ENCODE data around the gene COMMD4.
A peak's percentile ranks its signal among the peaks of the same experiment; 100 is the strongest.

The COMMD4 gene

DNA sequence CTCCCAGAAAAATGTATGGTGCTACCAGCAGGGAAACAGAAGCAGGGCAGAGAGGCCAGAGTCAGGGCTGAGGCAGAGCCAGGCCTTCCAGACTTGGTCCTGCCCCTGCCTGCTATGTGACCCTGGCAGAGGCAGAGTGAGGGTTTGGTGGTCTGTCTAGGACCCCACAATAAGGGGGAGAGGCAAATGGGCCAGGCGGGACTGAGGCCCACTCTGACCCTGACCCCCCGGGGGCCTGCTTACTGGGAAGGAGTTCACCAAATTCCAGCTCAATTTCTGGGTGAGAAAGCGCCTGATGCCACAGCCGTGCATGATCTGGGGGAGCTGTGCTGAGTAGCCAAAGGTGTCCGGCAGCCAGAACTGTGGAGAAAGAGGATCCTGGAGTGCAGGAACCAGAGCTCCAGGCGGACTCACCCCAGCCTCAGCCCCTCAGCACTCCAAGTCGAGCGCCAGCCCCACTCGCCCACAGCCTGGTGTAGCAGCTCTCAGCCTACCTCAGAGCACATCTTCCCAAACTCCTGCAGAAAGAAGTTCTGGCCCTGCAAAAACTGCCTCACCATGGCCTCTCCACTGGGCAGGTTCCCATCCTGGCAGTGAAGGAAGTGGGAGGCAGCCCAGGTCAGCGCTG, 25.6 kb downstream of the COMMD4 start:
- no peaks in the 10 kb centered on the region for H3K9me3 ChIP-seq (ENCODE audit: control insufficient read depth, low read length)
- peaks cover 63% of the 10 kb centered on the region for H3K36me3 ChIP-seq (ENCODE audit: control insufficient read depth, insufficient read depth, low read length)
- no peak overlapping the region for H3K27ac ChIP-seq (ENCODE audit: insufficient read depth, low read length, poor library complexity, severe bottlenecking)
- no peaks in the 10 kb centered on the region for H3K27me3 ChIP-seq (replicated peaks; ENCODE audit: control insufficient read depth, insufficient read depth, low read length, poor library complexity, severe bottlenecking)
- no peaks in the 10 kb centered on the region for H3K4me1 ChIP-seq (ENCODE audit: control insufficient read depth, insufficient read depth, low read length, poor library complexity, severe bottlenecking)
- DNase-seq = no peak
- H3K4me3 ChIP-seq (ENCODE audit: insufficient read depth, low read depth, low read length, poor library complexity, severe bottlenecking) = no peak overlapping the region

DNA sequence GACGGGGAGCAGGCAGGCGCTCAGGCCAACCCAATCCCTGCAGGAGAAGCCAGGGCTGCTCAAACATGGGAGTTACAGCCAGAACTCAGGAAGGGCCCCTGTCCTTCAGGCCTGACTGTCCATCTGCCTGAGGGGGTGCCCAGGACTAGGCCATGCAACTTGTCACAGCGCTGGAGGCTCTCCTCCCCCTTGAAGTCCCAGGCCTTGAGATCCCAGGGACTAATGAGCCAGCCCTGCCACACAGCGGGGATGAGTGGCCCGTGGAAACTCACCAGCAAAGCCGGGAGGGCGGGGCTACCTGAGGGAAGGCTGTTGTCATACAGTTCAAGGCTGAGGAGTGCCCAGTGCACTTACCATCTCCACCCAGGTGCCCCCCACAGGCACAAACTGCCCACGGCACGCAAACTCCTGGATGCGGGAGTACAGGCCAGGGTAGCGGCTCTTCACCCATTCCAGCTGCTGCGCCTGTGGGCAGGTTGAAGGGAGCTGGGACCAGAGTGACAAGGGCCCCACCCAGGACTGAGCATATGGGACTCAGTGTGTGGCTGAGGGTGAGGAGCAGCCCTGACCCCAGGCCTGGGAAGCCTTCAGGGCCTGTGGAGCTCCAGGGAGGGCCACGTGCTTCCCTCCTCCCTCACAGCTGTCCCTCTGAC, 26.3 kb downstream of the COMMD4 start:
- Histone ChIP-seq H3K4me3 (ENCODE audit: insufficient read depth, low read depth, low read length, poor library complexity, severe bottlenecking) (no peak overlapping the region), H3K27ac (ENCODE audit: insufficient read depth, low read length, poor library complexity, severe bottlenecking) (no peak overlapping the region), H3K27me3 (replicated peaks; ENCODE audit: control insufficient read depth, insufficient read depth, low read length, poor library complexity, severe bottlenecking) (no peaks in the 10 kb centered on the region), H3K9me3 (ENCODE audit: control insufficient read depth, low read length) (no peaks in the 10 kb centered on the region), H3K4me1 (ENCODE audit: control insufficient read depth, insufficient read depth, low read length, poor library complexity, severe bottlenecking) (peaks cover under 1% of the 10 kb centered on the region), H3K36me3 (ENCODE audit: control insufficient read depth, insufficient read depth, low read length) (peaks cover 63% of the 10 kb centered on the region)
- no peak for DNase-seq

DNA sequence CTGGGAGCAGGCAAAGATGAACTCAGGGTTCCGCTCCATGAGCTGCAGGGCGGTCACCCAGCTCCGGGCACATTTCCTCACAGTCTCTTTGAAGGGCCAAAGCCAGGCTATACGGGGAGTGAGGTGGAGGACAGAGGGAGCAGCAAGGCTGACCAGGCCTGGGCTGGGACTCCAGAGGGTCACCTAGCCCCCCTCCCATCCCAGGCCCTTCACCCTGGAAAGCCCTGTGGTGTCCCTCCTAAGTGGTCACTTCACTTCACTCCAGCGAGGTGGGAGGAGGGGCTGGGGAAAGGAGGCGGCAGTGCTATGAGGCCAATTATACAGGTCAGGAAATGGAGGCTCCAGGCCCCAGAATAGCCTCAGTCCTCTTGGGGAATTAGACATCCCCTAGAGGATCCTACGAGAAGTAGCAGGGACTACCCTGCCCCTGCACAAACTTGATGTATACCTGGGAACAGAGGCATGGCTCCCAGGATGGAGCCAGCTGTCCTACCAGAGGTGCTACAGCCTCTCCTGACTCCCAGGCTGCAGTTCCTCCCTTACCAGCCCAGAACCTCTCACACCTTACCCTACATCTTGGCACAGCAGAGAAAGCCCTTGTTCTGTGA, 26.9 kb downstream of the COMMD4 start:
- no peaks in the 10 kb centered on the region for H3K9me3 ChIP-seq (ENCODE audit: control insufficient read depth, low read length)
- peaks cover 6% of the 10 kb centered on the region for H3K4me1 ChIP-seq (ENCODE audit: control insufficient read depth, insufficient read depth, low read length, poor library complexity, severe bottlenecking)
- no peaks in the 10 kb centered on the region for H3K27me3 ChIP-seq (replicated peaks; ENCODE audit: control insufficient read depth, insufficient read depth, low read length, poor library complexity, severe bottlenecking)
- no peak overlapping the region for H3K27ac ChIP-seq (ENCODE audit: insufficient read depth, low read length, poor library complexity, severe bottlenecking)
- peaks cover 63% of the 10 kb centered on the region for H3K36me3 ChIP-seq (ENCODE audit: control insufficient read depth, insufficient read depth, low read length)
- H3K4me3 ChIP-seq (ENCODE audit: insufficient read depth, low read depth, low read length, poor library complexity, severe bottlenecking) = no peak overlapping the region
- no peak for DNase-seq

- Histone ChIP-seq H3K27ac (ENCODE audit: insufficient read depth, low read length, poor library complexity, severe bottlenecking) (no peak overlapping the region), H3K9me3 (ENCODE audit: control insufficient read depth, low read length) (no peaks in the 10 kb centered on the region), H3K36me3 (ENCODE audit: control insufficient read depth, insufficient read depth, low read length) (peaks cover 57% of the 10 kb centered on the region), H3K4me3 (ENCODE audit: insufficient read depth, low read depth, low read length, poor library complexity, severe bottlenecking) (no peak overlapping the region), H3K27me3 (replicated peaks; ENCODE audit: control insufficient read depth, insufficient read depth, low read length, poor library complexity, severe bottlenecking) (no peaks in the 10 kb centered on the region), H3K4me1 (ENCODE audit: control insufficient read depth, insufficient read depth, low read length, poor library complexity, severe bottlenecking) (peaks cover 6% of the 10 kb centered on the region)
- DNase-seq = no peak
Measured at GRCh38 chr15:75363786-75364185, 27.9 kb downstream of the COMMD4 start.

- no peak for DNase-seq
- no peak overlapping the region for H3K4me3 ChIP-seq (ENCODE audit: insufficient read depth, low read depth, low read length, poor library complexity, severe bottlenecking)
- no peaks in the 10 kb centered on the region for H3K9me3 ChIP-seq (ENCODE audit: control insufficient read depth, low read length)
- H3K27ac ChIP-seq (ENCODE audit: insufficient read depth, low read length, poor library complexity, severe bottlenecking) = no peak overlapping the region
- H3K27me3 ChIP-seq (replicated peaks; ENCODE audit: control insufficient read depth, insufficient read depth, low read length, poor library complexity, severe bottlenecking) = no peaks in the 10 kb centered on the region
- peaks cover 6% of the 10 kb centered on the region for H3K4me1 ChIP-seq (ENCODE audit: control insufficient read depth, insufficient read depth, low read length, poor library complexity, severe bottlenecking)
- H3K36me3 ChIP-seq (ENCODE audit: control insufficient read depth, insufficient read depth, low read length) = peaks cover 49% of the 10 kb centered on the region
Measured at GRCh38 chr15:75364881-75365280, 29.0 kb downstream of the COMMD4 start.

DNA sequence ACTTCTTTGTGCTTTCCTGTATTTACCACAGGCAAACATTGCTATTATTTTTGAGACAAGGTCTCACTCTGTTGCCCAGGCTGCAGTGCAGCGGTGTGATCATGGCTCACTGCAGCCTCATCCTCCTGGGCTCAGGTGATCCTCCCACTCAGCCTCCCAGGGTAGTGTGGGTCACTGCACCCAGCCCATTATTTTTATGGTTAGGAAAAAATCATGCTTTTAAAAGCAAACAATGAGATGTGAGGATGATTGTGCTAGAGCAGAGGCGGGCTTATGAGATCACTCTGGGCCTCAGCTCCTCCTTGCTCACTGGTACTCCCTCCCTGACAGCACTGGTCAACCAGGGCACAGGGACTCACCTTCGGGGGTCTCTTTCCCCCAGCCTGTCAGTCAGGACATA, 30.3 kb downstream of the COMMD4 start:
- Histone ChIP-seq H3K4me1 (ENCODE audit: control insufficient read depth, insufficient read depth, low read length, poor library complexity, severe bottlenecking) (peaks cover 6% of the 10 kb centered on the region), H3K4me3 (ENCODE audit: insufficient read depth, low read depth, low read length, poor library complexity, severe bottlenecking) (no peak overlapping the region), H3K27ac (ENCODE audit: insufficient read depth, low read length, poor library complexity, severe bottlenecking) (no peak overlapping the region), H3K9me3 (ENCODE audit: control insufficient read depth, low read length) (no peaks in the 10 kb centered on the region), H3K27me3 (replicated peaks; ENCODE audit: control insufficient read depth, insufficient read depth, low read length, poor library complexity, severe bottlenecking) (no peaks in the 10 kb centered on the region), H3K36me3 (ENCODE audit: control insufficient read depth, insufficient read depth, low read length) (peaks cover 43% of the 10 kb centered on the region)
- DNase-seq = no peak

- no peak for DNase-seq
- Histone ChIP-seq H3K9me3 (ENCODE audit: control insufficient read depth, low read length) (no peaks in the 10 kb centered on the region), H3K27ac (ENCODE audit: insufficient read depth, low read length, poor library complexity, severe bottlenecking) (peak overlapping the region; percentile 93), H3K27me3 (replicated peaks; ENCODE audit: control insufficient read depth, insufficient read depth, low read length, poor library complexity, severe bottlenecking) (no peaks in the 10 kb centered on the region), H3K4me1 (ENCODE audit: control insufficient read depth, insufficient read depth, low read length, poor library complexity, severe bottlenecking) (peaks cover 6% of the 10 kb centered on the region), H3K36me3 (ENCODE audit: control insufficient read depth, insufficient read depth, low read length) (peaks cover 43% of the 10 kb centered on the region), H3K4me3 (ENCODE audit: insufficient read depth, low read depth, low read length, poor library complexity, severe bottlenecking) (no peak overlapping the region)
Measured at GRCh38 chr15:75367006-75367405, 31.1 kb downstream of the COMMD4 start.

DNA sequence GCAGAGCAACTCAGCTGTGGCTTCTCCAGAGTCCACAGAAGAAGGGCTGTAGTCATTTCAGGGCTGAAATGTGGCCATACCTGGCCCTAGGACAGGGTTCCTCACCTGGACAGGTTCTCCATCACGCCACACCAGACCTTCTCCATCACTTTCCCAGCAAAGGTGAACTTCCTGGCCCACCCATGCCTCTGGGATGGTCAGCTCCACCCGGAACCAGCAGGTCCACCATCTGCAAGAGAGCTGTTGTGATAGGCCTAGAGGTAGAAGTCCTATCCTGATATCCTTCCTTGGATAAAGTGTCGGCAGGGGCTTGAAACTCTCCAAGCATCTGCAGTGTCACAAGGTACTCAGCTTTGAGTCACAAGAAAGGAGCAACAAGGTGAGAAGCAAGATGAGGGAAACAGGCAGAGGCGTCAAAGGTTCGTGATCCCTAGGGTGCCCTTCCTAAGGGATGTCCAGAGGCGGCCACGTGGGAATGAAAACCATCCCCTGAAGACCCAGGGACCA, 31.6 kb downstream of the COMMD4 start:
- no peak for DNase-seq

GRCh38 chr15:75367913-75368688, 32.2 kb downstream of the COMMD4 start, which contains the start of gene MAN2C1:
Gene MAN2C1 (minus strand): TSS chr15:75368607. CDS start chr15:75368583, 24 bp downstream.
- Histone ChIP-seq H3K9me3 (ENCODE audit: control insufficient read depth, low read length) (no peaks in the 10 kb centered on the region), H3K27ac (ENCODE audit: insufficient read depth, low read length, poor library complexity, severe bottlenecking) (peak within 1 kb of the TSS; percentile 93), H3K4me3 (ENCODE audit: insufficient read depth, low read depth, low read length, poor library complexity, severe bottlenecking) (peak within 1 kb of the TSS; percentile 99), H3K27me3 (replicated peaks; ENCODE audit: control insufficient read depth, insufficient read depth, low read length, poor library complexity, severe bottlenecking) (no peaks in the 10 kb centered on the region), H3K36me3 (ENCODE audit: control insufficient read depth, insufficient read depth, low read length) (peaks cover 45% of the 10 kb centered on the region), H3K4me1 (ENCODE audit: control insufficient read depth, insufficient read depth, low read length, poor library complexity, severe bottlenecking) (peaks cover 6% of the 10 kb centered on the region)
- DNase-seq = peak; percentile 83 to 89 (median 86)

More for the DNA sequence above, 31.6 kb downstream of the COMMD4 start:
- peaks cover 6% of the 10 kb centered on the region for H3K4me1 ChIP-seq (ENCODE audit: control insufficient read depth, insufficient read depth, low read length, poor library complexity, severe bottlenecking)
- H3K4me3 ChIP-seq (ENCODE audit: insufficient read depth, low read depth, low read length, poor library complexity, severe bottlenecking) = peak overlapping the region; percentile 99
- peak overlapping the region; percentile 93 for H3K27ac ChIP-seq (ENCODE audit: insufficient read depth, low read length, poor library complexity, severe bottlenecking)
- H3K9me3 ChIP-seq (ENCODE audit: control insufficient read depth, low read length) = no peaks in the 10 kb centered on the region
- H3K36me3 ChIP-seq (ENCODE audit: control insufficient read depth, insufficient read depth, low read length) = peaks cover 42% of the 10 kb centered on the region
- no peaks in the 10 kb centered on the region for H3K27me3 ChIP-seq (replicated peaks; ENCODE audit: control insufficient read depth, insufficient read depth, low read length, poor library complexity, severe bottlenecking)
